ENCODE data around the gene CDK18. TPM values are rescaled to one million over a fixed set of nuclear protein-coding genes. Genes with fewer than 3 reads are reported as not detected.

Gene CDK18
- total RNA-seq, 1 experiment from 2014 or later, result 38.5 TPM

- Histone ChIP-seq H3K23ac (ENCODE audit: insufficient read length, low read depth, low read length) (no peak overlapping the region), H3K27ac (ENCODE audit: insufficient read length, low read depth, low read length) (no peak overlapping the region), H4K8ac (replicated peaks; ENCODE audit: insufficient read length, low read depth, low read length) (no peak overlapping the region), H3T11ph (ENCODE audit: low read length) (no peak overlapping the region), H3K56ac (ENCODE audit: insufficient read length, low read depth, low read length) (no peak overlapping the region), H3K4me2 (ENCODE audit: insufficient read depth, insufficient read length, low read length) (no peak overlapping the region), H2BK120ac (ENCODE audit: low read depth, low read length, poor library complexity, severe bottlenecking) (no peak overlapping the region), H3K9me3 (ENCODE audit: control insufficient read depth, low read depth, low read length) (no peaks in the 10 kb centered on the region), H2AFZ (ENCODE audit: low read length) (no peak overlapping the region), H2BK20ac (ENCODE audit: low read depth, low read length, poor library complexity, severe bottlenecking) (no peak overlapping the region), H2BK15ac (ENCODE audit: low read depth, low read length) (no peak overlapping the region), H3K27me3 (ENCODE audit: insufficient read depth, low read length) (no peaks in the 10 kb centered on the region; the same call in 1 of the 2 replicates), H3K4ac (ENCODE audit: low read depth, low read length) (no peak overlapping the region), H3K79me1 (ENCODE audit: insufficient read depth, low read depth, low read length, poor library complexity, severe bottlenecking) (no peaks in the 10 kb centered on the region), H3K23me2 (ENCODE audit: insufficient read length, low read depth, low read length, poor library complexity, severe bottlenecking) (no peaks in the 10 kb centered on the region), H2BK12ac (ENCODE audit: insufficient read length, low read depth, low read length) (no peak overlapping the region), H3K79me2 (ENCODE audit: insufficient read depth, low read length) (no peaks in the 10 kb centered on the region), H3K18ac (ENCODE audit: insufficient read length, low read depth, low read length) (no peak overlapping the region), H2BK5ac (ENCODE audit: insufficient read length, low read length) (no peak overlapping the region), H3K9ac (ENCODE audit: extremely low read depth, insufficient read length, low read length) (no peak overlapping the region), H4K5ac (ENCODE audit: insufficient read length, low read depth, low read length) (no peak overlapping the region), H3K14ac (ENCODE audit: insufficient read depth, low read length) (no peak overlapping the region; the same call in 1 of the 2 replicates), H2AK5ac (ENCODE audit: insufficient read length, low read length) (no peak overlapping the region), H4K20me1 (ENCODE audit: control insufficient read depth, insufficient read depth, insufficient read length) (no peaks in the 10 kb centered on the region), H4K91ac (ENCODE audit: insufficient read length, low read depth, low read length) (no peak overlapping the region), H3K4me1 (ENCODE audit: insufficient read depth, low read length) (no peaks in the 10 kb centered on the region)
- H3K4me1 Mint-ChIP-seq, result peaks cover 6 to 18% of the 10 kb centered on the region in 2 experiments
- peaks cover 73% of the 10 kb centered on the region for H3K27me3 Mint-ChIP-seq (ENCODE audit: low read depth)
- WGBS (ENCODE audit: extremely low coverage, insufficient read length, low lambda C conversion rate), result no CpG with 5 or more reads among the region's 11 CpGs
- H3K36me3 Mint-ChIP-seq (ENCODE audit: insufficient read depth in 1 of 3, low read depth in 3 of 3), result peaks cover 6 to 19% (median 8%) of the 10 kb centered on the region in 3 experiments; a peak in 6 of 7 replicates
- no peak overlapping the region for H3K27ac Mint-ChIP-seq
- no peak for TF ChIP-seq CTCF (conservative IDR thresholded peaks at IDR 0.05)
- no peak overlapping the region; a peak in 1 of 5 replicates for H3K4me3 Mint-ChIP-seq
- H3K9me3 Mint-ChIP-seq, result peaks cover 0 to 3% of the 10 kb centered on the region in 2 experiments; a peak in 1 of 5 replicates
- DNase-seq, result peak; percentile 25
These were observed 31.6 kb downstream of the CDK18 start for GRCh38 chr1:205535866-205536758.
